Osteocyte (in vitro differentiated cells): ENCODE data around the gene ETV6. TPM values are rescaled to one million over a fixed set of nuclear protein-coding genes. Genes with fewer than 3 reads are reported as not detected.

Source experiments
- DNase-seq: peaks from one replicate; pipeline ENCODE4 v3.0.0; 2021; ENCODE audit warnings: mixed read lengths; ENCODE audit not compliant: unreplicated experiment; ENCODE audit errors: extremely low spot score
- H3K27ac Mint-ChIP-seq: one replicate; pipeline ENCODE4 v1.8.0; 2021; ENCODE audit warnings: mild to moderate bottlenecking, mixed read lengths; ENCODE audit not compliant: unreplicated experiment
- H3K27me3 Mint-ChIP-seq: one replicate; pipeline ENCODE4 v1.8.0; 2021; ENCODE audit warnings: mixed read lengths; ENCODE audit not compliant: unreplicated experiment
- H3K36me3 Mint-ChIP-seq: one replicate; pipeline ENCODE4 v1.8.0; 2021; ENCODE audit warnings: mixed read lengths; ENCODE audit not compliant: unreplicated experiment
- H3K4me1 Mint-ChIP-seq: one replicate; pipeline ENCODE4 v1.8.0; 2021; ENCODE audit warnings: mixed read lengths; ENCODE audit not compliant: unreplicated experiment
- H3K4me3 Mint-ChIP-seq: one replicate; pipeline ENCODE4 v1.8.0; 2021; ENCODE audit warnings: mild to moderate bottlenecking, moderate library complexity, mixed read lengths; ENCODE audit not compliant: unreplicated experiment
- H3K9me3 Mint-ChIP-seq: one replicate; pipeline ENCODE4 v1.8.0; 2021; ENCODE audit warnings: mixed read lengths; ENCODE audit not compliant: unreplicated experiment
- CTCF ChIP-seq: fragments of 200-600 bp; sonication (generic); IDR thresholded peaks from 2 replicates; pipeline ENCODE4 v1.5.0; 2021; ENCODE audit warnings: antibody characterized with exemption, mild to moderate bottlenecking, moderate library complexity
- total RNA-seq: library from RNA; stranded (reverse); gene quantifications from 2 replicates; pipeline ENCODE4 v1.2.1, GENCODE V29; 2021

ETV6 gene
- total RNA-seq, 1 donor from 2014 or later = 24.4 TPM

GRCh38 chr12:11808931-11809330 is 159.5 kb downstream of the ETV6 start:
- Mint-ChIP-seq H3K4me1 (peaks cover 25% of the 10 kb centered on the region), H3K4me3 (no peak overlapping the region), H3K27ac (no peak overlapping the region), H3K27me3 (no peaks in the 10 kb centered on the region), H3K36me3 (peaks cover 6% of the 10 kb centered on the region), H3K9me3 (no peaks in the 10 kb centered on the region)
- TF ChIP-seq CTCF = no peak
- no peak for DNase-seq

- no peaks in the 10 kb centered on the region for H3K36me3 Mint-ChIP-seq
- H3K27ac Mint-ChIP-seq = no peak overlapping the region
- TF ChIP-seq CTCF = no peak
- H3K4me3 Mint-ChIP-seq = no peak overlapping the region
- DNase-seq = no peak
- H3K9me3 Mint-ChIP-seq = no peaks in the 10 kb centered on the region
- no peaks in the 10 kb centered on the region for H3K27me3 Mint-ChIP-seq
- H3K4me1 Mint-ChIP-seq = peaks cover 37% of the 10 kb centered on the region
Observed at GRCh38 chr12:11810206-11810545, 160.7 kb downstream of the ETV6 start.

- Mint-ChIP-seq H3K36me3 (no peaks in the 10 kb centered on the region), H3K27ac (no peak overlapping the region), H3K4me3 (no peak overlapping the region), H3K27me3 (no peaks in the 10 kb centered on the region), H3K9me3 (no peaks in the 10 kb centered on the region), H3K4me1 (peaks cover 41% of the 10 kb centered on the region)
- DNase-seq = no peak
- TF ChIP-seq CTCF = no peak
Observed at GRCh38 chr12:11811008-11811407, 161.5 kb downstream of the ETV6 start.

- Mint-ChIP-seq H3K4me1 (peaks cover 41% of the 10 kb centered on the region), H3K27me3 (no peaks in the 10 kb centered on the region), H3K9me3 (no peaks in the 10 kb centered on the region), H3K27ac (peak overlapping the region; percentile 96), H3K4me3 (peak overlapping the region; percentile 63), H3K36me3 (no peaks in the 10 kb centered on the region)
- no peak for TF ChIP-seq CTCF
- DNase-seq = no peak
Observed at GRCh38 chr12:11812241-11812585, 162.7 kb downstream of the ETV6 start.

GRCh38 chr12:11812586-11813437 is 163.3 kb downstream of the ETV6 start:
- Mint-ChIP-seq H3K36me3 (peaks cover under 1% of the 10 kb centered on the region), H3K27ac (peak overlapping the region; percentile 96), H3K4me3 (peak overlapping the region; percentile 63), H3K27me3 (no peaks in the 10 kb centered on the region), H3K4me1 (peaks cover 41% of the 10 kb centered on the region), H3K9me3 (no peaks in the 10 kb centered on the region)
- peak; percentile 32 for TF ChIP-seq CTCF
- no peak for DNase-seq
